HG03442 (cell line): ENCODE results near the gene KRT78.

Experiments used
- ATAC-seq: cut with Tn5 transposase; IDR thresholded peaks from one replicate; pipeline ENCODE4 v1.9.1; 2021; ENCODE audit warnings: mild to moderate bottlenecking, moderate library complexity; ENCODE audit not compliant: unreplicated experiment

The KRT78 gene

GRCh38 chr12:52813885-52814709 lies 34.7 kb downstream of the KRT78 start, which contains the start of gene KRT4:
Gene KRT4, minus strand, starts transcription at chr12:52814116. Its CDS starts 58 bp downstream, at chr12:52814058.
- ATAC-seq = no peak

- ATAC-seq = no peak
Measured at GRCh38 chr12:52813203-52813819, 35.5 kb downstream of the KRT78 start.

GRCh38 chr12:52812749-52813148 lies 36.0 kb downstream of the KRT78 start:
- no peak for ATAC-seq

GRCh38 chr12:52812073-52812400 lies 36.8 kb downstream of the KRT78 start:
- ATAC-seq = no peak

DNA sequence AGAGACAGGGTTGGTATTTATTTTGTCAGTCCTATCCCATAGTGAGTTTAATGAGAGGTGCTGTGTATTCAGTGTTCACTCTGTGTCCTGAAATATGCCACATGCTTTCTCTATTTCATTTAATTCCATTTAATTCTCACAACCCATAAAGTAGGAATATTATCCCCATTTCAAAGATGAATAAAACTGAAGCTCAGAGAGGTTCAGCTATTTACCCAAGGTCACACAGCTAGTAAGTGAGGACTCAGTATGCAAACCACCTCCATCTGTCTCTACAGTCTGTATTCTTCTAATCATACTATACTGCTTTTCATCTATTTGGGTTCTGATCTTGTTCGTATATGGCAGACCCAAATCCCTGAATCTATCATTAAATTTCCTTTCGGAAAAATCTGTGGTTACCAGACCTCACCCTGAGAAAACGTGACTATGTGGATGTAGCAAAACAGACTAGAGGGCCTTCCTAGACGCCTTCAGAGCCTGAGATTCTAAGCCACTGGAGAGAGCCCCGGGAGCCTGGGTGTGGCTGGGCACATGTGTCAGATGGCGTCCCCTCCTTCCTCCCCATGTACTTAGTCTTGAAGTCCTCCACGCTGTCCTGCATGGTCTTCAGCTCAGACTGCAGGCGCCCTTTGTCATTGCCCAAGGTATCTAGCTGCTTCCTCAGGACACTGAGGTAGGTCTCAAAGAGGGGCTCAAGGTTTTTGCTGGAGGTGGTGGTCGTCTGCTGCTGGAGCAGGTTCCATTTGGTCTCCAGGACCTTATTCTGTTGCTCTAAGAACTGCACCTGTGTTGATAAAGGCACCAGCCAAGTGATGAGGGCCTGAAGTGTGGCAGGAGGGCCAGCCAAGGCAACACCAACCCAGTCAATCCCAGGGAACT lies 37.4 kb downstream of the KRT78 start:
- no peak for ATAC-seq

DNA sequence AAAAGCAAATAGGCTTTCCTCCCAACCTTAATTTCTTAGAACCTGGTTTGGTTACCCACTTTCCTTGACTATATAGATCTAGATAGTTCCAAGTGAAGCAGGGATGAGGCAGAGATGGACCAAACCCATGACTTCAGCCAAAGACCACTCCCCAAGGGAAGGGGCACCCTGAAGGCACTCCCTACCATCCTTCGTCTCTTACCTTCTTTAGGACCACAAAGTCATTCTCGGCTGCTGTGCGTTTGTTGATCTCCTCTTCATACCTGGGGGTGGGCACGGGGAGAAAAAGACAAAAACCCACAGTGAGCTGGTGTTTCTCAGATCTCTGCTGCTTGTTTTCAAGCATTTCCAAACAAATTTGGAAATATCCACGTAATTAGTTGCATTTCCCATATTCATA lies 38.2 kb downstream of the KRT78 start:
- no peak for ATAC-seq

- no peak for ATAC-seq
Measured at GRCh38 chr12:52809166-52809565, 39.6 kb downstream of the KRT78 start.

GRCh38 chr12:52808573-52809160 lies 40.1 kb downstream of the KRT78 start:
- no peak for ATAC-seq

GRCh38 chr12:52807544-52808470 lies 41.0 kb downstream of the KRT78 start:
- ATAC-seq = no peak

DNA sequence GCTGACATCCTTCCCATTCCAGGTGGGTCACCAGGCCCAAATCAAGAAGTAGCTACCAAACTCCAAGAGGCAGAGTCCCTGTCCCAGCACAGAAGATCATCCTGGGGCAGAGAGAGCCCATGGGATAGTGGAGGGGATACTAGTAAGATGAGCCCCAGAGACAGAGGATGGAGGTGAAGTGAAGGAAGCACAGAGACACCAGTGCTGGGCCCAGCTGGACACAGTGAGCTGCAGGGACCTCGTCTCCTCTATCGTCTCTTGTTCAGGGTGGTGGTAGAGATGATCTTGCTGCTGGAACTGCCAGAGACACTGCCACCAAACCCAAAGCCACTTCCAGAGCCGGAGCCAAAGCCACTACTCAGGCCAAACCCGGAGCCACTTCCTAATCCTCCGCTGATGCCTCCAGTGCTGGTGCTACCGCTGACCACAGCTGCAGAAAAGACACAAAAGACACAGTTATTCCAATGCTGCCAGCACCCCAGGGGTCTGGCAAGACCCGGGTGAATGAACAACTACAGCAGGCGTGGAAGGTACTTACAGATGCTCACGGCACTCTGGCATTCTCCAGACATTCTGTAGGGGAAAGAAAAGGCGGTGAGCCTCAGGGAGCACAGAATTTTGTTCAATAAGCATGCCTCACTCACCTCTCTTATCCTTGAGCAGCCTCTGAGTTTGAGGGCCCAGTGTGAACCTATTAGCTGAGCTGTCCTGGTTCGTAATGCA lies 41.8 kb downstream of the KRT78 start:
- no peak for ATAC-seq

GRCh38 chr12:52806169-52806811 lies 42.5 kb downstream of the KRT78 start:
- no peak for ATAC-seq

DNA sequence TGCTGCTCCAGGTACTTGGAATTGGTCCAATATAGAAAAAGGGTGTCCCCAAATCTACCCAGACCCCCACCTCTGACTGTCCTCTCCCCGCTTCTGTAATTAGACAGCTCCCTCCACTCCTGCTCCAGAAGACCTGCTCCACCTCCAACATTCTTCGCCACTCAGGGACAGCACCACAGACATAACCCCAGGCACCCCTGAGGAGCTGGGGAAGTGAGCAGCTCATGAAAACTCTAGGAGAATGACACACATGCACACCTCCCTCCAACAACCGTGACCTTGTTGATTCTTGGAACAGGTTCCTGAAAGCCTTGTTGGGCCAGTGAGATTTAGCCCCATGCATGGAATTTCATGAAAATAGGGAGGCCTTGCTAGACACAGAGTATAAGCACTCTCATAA lies 43.1 kb downstream of the KRT78 start:
- no peak for ATAC-seq

DNA sequence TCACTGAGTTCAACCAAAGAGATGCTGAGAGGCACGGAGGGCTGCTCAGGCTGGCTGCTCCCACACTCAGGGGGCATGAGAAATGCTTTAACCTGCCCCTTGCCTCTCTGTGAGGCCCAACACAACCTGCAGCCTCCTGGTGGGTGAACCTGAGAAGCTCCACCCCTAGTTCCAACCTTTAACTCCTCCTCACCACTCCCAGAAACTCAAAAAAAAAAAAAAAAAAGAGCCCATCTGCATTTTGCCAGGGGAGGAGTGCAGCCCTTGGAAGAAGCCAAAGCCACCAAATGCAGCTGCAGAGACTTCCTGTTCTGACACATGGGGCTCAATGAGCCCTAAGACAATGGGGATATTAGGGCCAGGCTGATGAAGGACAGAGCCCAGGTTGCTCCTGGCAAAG lies 43.8 kb downstream of the KRT78 start:
- ATAC-seq = no peak

DNA sequence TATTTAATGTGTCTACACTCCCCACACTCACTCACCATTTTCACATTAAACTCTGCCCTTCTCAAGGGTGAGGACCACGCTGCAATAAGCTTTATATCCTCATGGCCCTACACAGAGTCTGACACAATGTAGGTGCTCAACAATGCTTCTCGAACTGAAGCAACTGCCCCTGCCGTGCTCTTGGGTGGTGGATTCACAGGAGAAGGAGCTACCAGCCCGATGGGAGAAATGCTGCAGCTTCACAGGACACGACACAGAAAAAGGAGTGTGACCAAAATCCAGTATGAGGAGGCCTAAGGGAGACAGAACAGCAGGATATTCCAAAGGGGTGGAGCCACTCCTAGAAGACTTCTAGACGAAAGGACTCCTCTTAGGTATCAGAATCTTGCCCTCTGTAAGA lies 46.4 kb downstream of the KRT78 start:
- no peak for ATAC-seq

- ATAC-seq = no peak
Measured at GRCh38 chr12:52801773-52802172, 47.0 kb downstream of the KRT78 start.

DNA sequence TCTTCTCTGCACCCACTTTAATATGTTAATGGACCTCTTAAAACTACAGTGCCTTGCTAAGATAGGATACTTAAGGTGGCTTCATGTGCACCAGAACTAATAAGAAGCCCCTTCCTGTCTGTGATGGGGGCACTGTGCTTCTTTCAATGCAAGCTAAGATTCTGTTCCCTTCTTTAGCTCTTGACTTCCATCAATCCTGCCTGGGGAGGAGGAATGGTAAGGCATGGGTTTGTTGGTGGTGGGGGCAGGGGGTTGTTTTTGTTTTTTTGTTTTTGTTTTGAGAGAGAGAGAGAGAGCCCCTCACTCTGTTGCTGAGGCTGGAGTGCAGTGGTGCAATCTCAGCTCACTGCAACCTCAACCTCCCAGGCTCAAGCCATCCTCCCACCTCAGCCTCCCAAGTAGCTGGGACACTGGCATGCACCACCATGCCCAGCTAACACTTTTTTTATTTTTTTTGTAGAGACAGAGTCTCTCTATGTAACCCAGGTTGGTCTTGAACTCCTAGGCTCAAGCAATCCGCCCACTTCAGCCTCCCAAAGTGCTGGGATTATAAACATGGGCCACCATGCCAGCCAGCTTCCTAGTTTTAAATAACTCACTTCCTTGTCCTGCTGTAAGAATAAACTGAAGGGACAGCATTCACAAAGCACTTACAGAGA lies 48.4 kb downstream of the KRT78 start:
- no peak for ATAC-seq

DNA sequence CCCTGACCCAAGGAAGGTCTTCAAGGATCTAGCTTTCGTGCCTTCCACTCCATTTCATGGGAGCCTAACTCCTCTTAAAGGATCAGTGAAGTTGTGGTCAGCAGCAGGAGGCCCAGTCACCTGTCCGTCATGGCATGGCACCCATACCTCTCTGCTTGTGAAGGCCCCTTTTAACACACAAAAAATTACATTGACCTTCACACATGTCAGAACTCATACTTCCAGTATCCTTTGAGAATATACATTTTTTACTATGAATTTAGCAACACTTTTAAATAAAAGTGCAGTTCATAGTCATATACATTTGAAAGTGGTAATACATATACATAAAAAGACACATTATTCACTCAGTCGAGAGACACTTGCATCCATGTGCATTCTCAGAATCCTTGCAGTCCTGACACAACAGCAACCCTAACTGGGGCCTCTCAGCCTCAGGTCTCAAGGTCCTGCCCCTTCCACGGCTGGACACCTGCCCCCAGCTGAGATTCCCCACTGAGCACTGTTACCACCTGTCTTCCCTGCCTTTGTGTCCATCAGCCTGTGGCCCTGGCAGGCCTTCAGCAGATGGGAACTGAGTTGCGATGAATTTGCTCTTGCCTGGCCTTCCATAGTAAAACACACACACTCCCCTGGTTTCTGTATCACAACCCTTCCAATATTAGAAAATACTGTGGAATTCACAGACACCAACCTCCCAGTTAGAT lies 49.1 kb downstream of the KRT78 start:
- no peak for ATAC-seq
